HCT116 (cell line): ENCODE data around the gene TMEM14B. TPM values are rescaled to one million over a fixed set of nuclear protein-coding genes. Genes with fewer than 3 reads are reported as not detected.

Experiments
- ATAC-seq: fragments of 200-7000 bp; cut with Tn5 transposase; 2 replicates; pipeline ENCODE4 v1.9.1; 2020; ENCODE audit warnings: mild to moderate bottlenecking, moderate library complexity
- BruUV-seq: library from RNA; stranded (reverse); fragments of 400-500 nt; replicated peaks from 2 replicates; lab custom pipeline; 2021; lab: Mats Ljungman, UMichigan
- CTCF ChIA-PET: fragments of 300-600 bp; sonication (Branson Sonifier 250); formaldehyde crosslinking; loops from one replicate; lab custom pipeline; 2021; ENCODE audit warnings: antibody characterized with exemption; lab: Charles Lee
- POLR2A ChIA-PET: fragments of 300-600, 350-600 bp; sonication (Branson Sonifier 250); formaldehyde crosslinking; loops from one replicate; lab custom pipeline; 2021; ENCODE audit warnings: antibody characterized with exemption; lab: Charles Lee
- RAD21 ChIA-PET, 2 experiments: fragments of 300-600 bp; sonication (Branson Sonifier 250); formaldehyde crosslinking; loops; one replicate each; lab custom pipeline; 2023; ENCODE audit warnings: low total read pairs in 2 of 2; ENCODE audit not compliant: uncharacterized antibody in 2 of 2, unreplicated experiment in 2 of 2, low non-redundant PET in 1 of 2; lab: Charles Lee
- DNase-seq: peaks from one replicate; pipeline ENCODE4 v3.0.0-alpha.2; 2010; ENCODE audit warnings: low read depth, low spot score
- H2AFZ ChIP-seq: fragments of 200-600 bp; shearing (Covaris generic), sonication (generic); 2 replicates; pipeline ENCODE4 v1.6.1; 2017; ENCODE audit warnings: low read depth, mixed run types, mixed read lengths, antibody characterized with exemption, low read length; ENCODE audit not compliant: poor library complexity, severe bottlenecking
- H3K27ac ChIP-seq: 2 replicates; pipeline ENCODE4 v1.5.1; 2012; ENCODE audit warnings: low read depth, low read length
- H3K27me3 ChIP-seq: fragments of 200-600 bp; sonication (generic); 2 replicates; pipeline ENCODE4 v1.6.1; 2016; ENCODE audit warnings: mixed run types, low read length, mixed read lengths; ENCODE audit not compliant: insufficient read depth
- H3K36me3 ChIP-seq, 2 experiments: fragments of 200-500 bp in 1 of 2; fragments of 200-600 bp in 1 of 2; sonication (Bioruptor generic) in 1 of 2; sonication (generic) in 1 of 2; 2 replicates each; pipeline versions ENCODE4 v1.5.1 to v1.6.1; 2014 to 2016; ENCODE audit warnings: low read length in 2 of 2, inconsistent platforms in 1 of 2, mixed read lengths in 1 of 2, mixed run types in 1 of 2; ENCODE audit not compliant: insufficient read depth in 2 of 2, control insufficient read depth in 1 of 2
- H3K4me1 ChIP-seq, 2 experiments: fragments of 200-600 bp in 1 of 2; sonication (generic) in 1 of 2; 2 replicates each; pipeline versions ENCODE4 v1.5.1 to v1.6.1; 2012 to 2017; ENCODE audit warnings: low read length in 2 of 2, inconsistent platforms in 1 of 2, mild to moderate bottlenecking in 1 of 2, mixed read lengths in 1 of 2, mixed run types in 1 of 2, moderate library complexity in 1 of 2; ENCODE audit not compliant: insufficient read depth in 2 of 2, control insufficient read depth in 1 of 2
- H3K4me2 ChIP-seq: fragments of 200-600 bp; sonication (generic); 2 replicates; pipeline ENCODE4 v1.6.1; 2017; ENCODE audit warnings: mixed run types, low read length, mixed read lengths
- H3K4me3 ChIP-seq, 2 experiments: fragments of 200-600 bp in 1 of 2; sonication (generic) in 1 of 2; replicated peaks in 1 of 2; 2 replicates each; pipeline ENCODE4 v1.5.1; 2011 to 2016; ENCODE audit warnings: low read length in 2 of 2, control low read depth in 1 of 2, low read depth in 1 of 2, mild to moderate bottlenecking in 1 of 2, mixed read lengths in 1 of 2, mixed run types in 1 of 2
- H3K79me2 ChIP-seq: fragments of 200-600 bp; sonication (generic); 2 replicates; pipeline ENCODE4 v1.6.1; 2017; ENCODE audit warnings: mild to moderate bottlenecking, mixed run types, low read length, moderate library complexity, mixed read lengths; ENCODE audit not compliant: insufficient read depth
- H3K9ac ChIP-seq: fragments of 200-600 bp; sonication (generic); 2 replicates; pipeline ENCODE4 v1.6.1; 2016; ENCODE audit warnings: low read length, mixed read lengths
- H3K9me2 ChIP-seq: fragments of 200-600 bp; sonication (generic), shearing (Covaris generic); 2 replicates; pipeline ENCODE4 v1.6.1; 2017; ENCODE audit warnings: mixed run types, mild to moderate bottlenecking, moderate library complexity; ENCODE audit not compliant: insufficient read depth
- H3K9me3 ChIP-seq, 2 experiments: fragments of 200-500 bp in 1 of 2; fragments of 200-600 bp in 1 of 2; sonication (Bioruptor generic) in 1 of 2; sonication (generic) in 1 of 2; 2 replicates each; pipeline ENCODE4 v1.6.1; 2014 to 2017; ENCODE audit warnings: low read length in 2 of 2, mixed read lengths in 2 of 2, inconsistent platforms in 1 of 2, low read depth in 1 of 2, mild to moderate bottlenecking in 1 of 2, mixed run types in 1 of 2, moderate library complexity in 1 of 2; ENCODE audit not compliant: control insufficient read depth in 1 of 2, insufficient read depth in 1 of 2
- H4K20me1 ChIP-seq: fragments of 200-600 bp; sonication (generic), shearing (Covaris generic); 2 replicates; pipeline ENCODE4 v1.6.1; 2017; ENCODE audit warnings: mixed run types, mild to moderate bottlenecking, moderate library complexity; ENCODE audit not compliant: insufficient read depth
- CTCF ChIP-seq, 3 experiments: fragments of 200-600 bp in 1 of 3; sonication (generic) in 1 of 3; IDR thresholded peaks in 2 of 3; conservative IDR thresholded peaks in 1 of 3; 2 replicates each; pipeline ENCODE4 v1.5.1; 2012 to 2017; ENCODE audit warnings: low read depth in 2 of 3, low read length in 2 of 3, antibody characterized with exemption in 1 of 3, borderline replicate concordance in 1 of 3, control low read depth in 1 of 3, mild to moderate bottlenecking in 1 of 3, mixed read lengths in 1 of 3, mixed run types in 1 of 3, moderate library complexity in 1 of 3; ENCODE audit not compliant: insufficient read depth in 1 of 3
- MAX ChIP-seq: IDR thresholded peaks from 2 replicates; pipeline ENCODE4 v1.6.1; 2012
- RAD21 ChIP-seq: IDR thresholded peaks from 2 replicates; pipeline ENCODE4 v1.6.1; 2012; ENCODE audit warnings: low read depth, mild to moderate bottlenecking
- intact Hi-C: fragments of 100-400 bp; cut with micrococcal nuclease; formaldehyde crosslinking; loops from 2 replicates; pipeline ENCODE4 v1.10.0; 2022
- total RNA-seq: library from RNA; stranded (reverse); gene quantifications from one replicate; pipeline ENCODE4 v1.2.1, GENCODE V29; 2021; ENCODE audit not compliant: unreplicated experiment

TMEM14B gene
- total RNA-seq, 1 experiment from 2014 or later, result 83.6 TPM

DNA sequence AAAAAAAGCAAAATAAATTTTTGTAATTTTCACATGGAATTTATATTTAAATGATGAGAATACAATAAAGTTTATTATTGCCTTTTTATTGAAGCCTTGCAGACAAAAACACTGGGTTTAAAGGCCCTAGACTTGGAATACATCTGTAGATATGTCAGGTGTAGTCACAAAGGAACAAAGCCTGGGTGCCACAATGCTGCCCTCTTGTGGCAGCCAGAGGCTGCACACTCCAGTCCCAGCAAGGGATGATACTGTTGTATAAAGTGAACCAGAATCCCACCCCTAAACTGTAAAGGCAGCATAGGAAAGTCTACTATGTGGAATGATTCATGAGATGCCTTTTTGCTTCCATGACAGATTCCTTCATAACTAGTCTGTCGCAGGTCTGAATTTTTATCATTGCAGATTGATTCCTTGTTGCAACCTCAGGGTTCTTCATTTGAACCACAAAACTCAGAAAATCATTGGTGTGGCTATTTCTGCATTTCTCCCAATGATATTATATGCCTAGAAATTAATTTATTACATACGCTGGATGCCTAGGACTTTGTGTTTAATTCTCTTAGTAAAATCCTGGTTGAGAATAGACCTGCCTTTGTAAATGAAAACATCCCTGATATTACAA lies 53.7 kb downstream of the TMEM14B start:
- no peaks in the 10 kb centered on the region for H3K9me3 ChIP-seq
- ChIA-PET RAD21 (interaction anchor here in 1 of 2 experiments (0.9 kb wide), 1 partner anchor 290 kb away, joined by 3 read pairs; no protein-coding TSS in a partner anchor), CTCF (interaction anchor here (0.9 to 3.7 kb wide), 6 partner anchors 291 to 335 kb away, joined by 3 to 31 read pairs (median 8); no protein-coding TSS in a partner anchor), POLR2A (no interaction called here)
- TF ChIP-seq MAX (no peak), RAD21 (peak; percentile 92), CTCF (IDR thresholded peaks at IDR 0.05 in 2 of 3, conservative IDR thresholded peaks at IDR 0.05 in 1 of 3; ENCODE audit: borderline replicate concordance in 1 of 3, insufficient read depth in 1 of 3, low read depth in 2 of 3, low read length in 2 of 3) (peak; percentile 75 to 99 (median 99))
- ATAC-seq (peak; percentile 99), DNase-seq (peak; percentile 28)
- no peak overlapping the region for H2AFZ ChIP-seq
- no peaks in the 10 kb centered on the region for H3K36me3 ChIP-seq
- H3K27ac ChIP-seq, result no peak overlapping the region
- intact Hi-C loops, result loop anchor here (1.0 to 5.0 kb wide), 3 partner anchors 109 to 323 kb away; partner anchors contain the start of genes C6orf52 and PAK1IP1
- no peaks in the 10 kb centered on the region for H3K79me2 ChIP-seq
- H4K20me1 ChIP-seq, result no peaks in the 10 kb centered on the region
- no peaks in the 10 kb centered on the region for H3K27me3 ChIP-seq
- H3K9me2 ChIP-seq, result no peaks in the 10 kb centered on the region
- H3K9ac ChIP-seq, result no peak overlapping the region
- peaks cover 6 to 7% of the 10 kb centered on the region in 2 experiments; a peak in 3 of 4 replicates for H3K4me1 ChIP-seq
- BruUV-seq, result no TSS peak
- H3K4me3 ChIP-seq, result no peak overlapping the region
- H3K4me2 ChIP-seq, result no peak overlapping the region

Other genes starting within 250 kb of the TMEM14B start
- gene GCNT2, start 226.5 kb upstream of the TMEM14B start, total RNA-seq, result 0.74 TPM
- gene C6orf52, start 53.2 kb upstream of the TMEM14B start, total RNA-seq, result 3.9 TPM
- 24.3 TPM for gene PAK1IP1, start 52.8 kb upstream of the TMEM14B start, total RNA-seq
- 84.7 TPM for gene TMEM14C, start 24.7 kb upstream of the TMEM14B start, total RNA-seq
- 0.22 TPM for gene MAK, start 90.7 kb downstream of the TMEM14B start, total RNA-seq
- gene GCM2, start 134.2 kb downstream of the TMEM14B start, total RNA-seq, result not detected
- gene SYCP2L, start 139.2 kb downstream of the TMEM14B start, total RNA-seq, result 4.9 TPM